Prostate gland (tissue), 2 donors: Measurements from ENCODE around the gene C1QTNF5.

ENCODE experiments used
- POLR2A ChIP-seq: fragments of 450-650 bp; IDR thresholded peaks from one replicate; pipeline ENCODE4 v1.6.1; 2016; ENCODE audit warnings: antibody characterized with exemption, mild to moderate bottlenecking
- TF ChIP-seq, protein P1 (sequence below), 4 experiments: fragments of 200-600 bp in 2 of 4; fragments of 450-650 bp in 2 of 4; sonication (generic) in 2 of 4; IDR thresholded peaks; 1 replicate in 3 of 4; 2 replicates in 1 of 4; pipeline ENCODE4 v1.5.1; 2016 to 2019; ENCODE audit warnings: antibody characterized with exemption in 4 of 4, mild to moderate bottlenecking in 2 of 4, moderate library complexity in 2 of 4

DNA sequence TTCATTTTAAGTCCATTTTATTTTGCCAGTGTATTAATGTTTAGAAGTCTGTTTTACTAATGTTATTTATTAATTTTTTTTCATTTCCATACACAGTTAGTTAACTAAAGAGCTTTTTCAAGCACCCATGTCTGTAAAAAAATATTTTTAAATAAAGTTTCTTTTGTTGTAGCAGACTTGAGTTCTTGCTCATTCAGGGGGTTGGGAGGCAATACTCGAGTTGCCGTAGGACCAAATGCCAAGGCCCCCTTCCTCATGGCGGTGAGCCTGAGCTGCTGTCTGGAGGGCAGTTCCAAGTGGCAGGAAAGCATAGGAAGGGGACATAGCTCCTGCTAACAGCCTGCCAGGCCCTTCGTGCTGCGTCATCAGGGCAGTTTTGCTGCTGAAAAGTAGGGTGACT lies 32.7 kb downstream of the C1QTNF5 start:
- TF ChIP-seq, protein P1, sequence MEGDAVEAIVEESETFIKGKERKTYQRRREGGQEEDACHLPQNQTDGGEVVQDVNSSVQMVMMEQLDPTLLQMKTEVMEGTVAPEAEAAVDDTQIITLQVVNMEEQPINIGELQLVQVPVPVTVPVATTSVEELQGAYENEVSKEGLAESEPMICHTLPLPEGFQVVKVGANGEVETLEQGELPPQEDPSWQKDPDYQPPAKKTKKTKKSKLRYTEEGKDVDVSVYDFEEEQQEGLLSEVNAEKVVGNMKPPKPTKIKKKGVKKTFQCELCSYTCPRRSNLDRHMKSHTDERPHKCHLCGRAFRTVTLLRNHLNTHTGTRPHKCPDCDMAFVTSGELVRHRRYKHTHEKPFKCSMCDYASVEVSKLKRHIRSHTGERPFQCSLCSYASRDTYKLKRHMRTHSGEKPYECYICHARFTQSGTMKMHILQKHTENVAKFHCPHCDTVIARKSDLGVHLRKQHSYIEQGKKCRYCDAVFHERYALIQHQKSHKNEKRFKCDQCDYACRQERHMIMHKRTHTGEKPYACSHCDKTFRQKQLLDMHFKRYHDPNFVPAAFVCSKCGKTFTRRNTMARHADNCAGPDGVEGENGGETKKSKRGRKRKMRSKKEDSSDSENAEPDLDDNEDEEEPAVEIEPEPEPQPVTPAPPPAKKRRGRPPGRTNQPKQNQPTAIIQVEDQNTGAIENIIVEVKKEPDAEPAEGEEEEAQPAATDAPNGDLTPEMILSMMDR (IDR thresholded peaks at IDR 0.05), result no peak
- no peak for TF ChIP-seq POLR2A
